Stimulated activated memory B cell treated with anti-CD40 and anti-IgM and Interleukin-4, amounts not matched to agents 10 μg/mL and 1 μg/mL and 100 μg/mL, for 72 hours (primary cell): ENCODE data around the gene COL6A2.

Source experiments
- ATAC-seq: fragments of 150-1000 bp; cut with Tn5 transposase; 2 replicates; pipeline ENCODE4 v1.10.0; 2021
- H3K27ac Mint-ChIP-seq: one replicate; pipeline ENCODE4 v1.8.0; 2022; ENCODE audit warnings: mild to moderate bottlenecking, mixed read lengths
- H3K27me3 Mint-ChIP-seq: one replicate; pipeline ENCODE4 v1.8.0; 2022; ENCODE audit warnings: mixed read lengths
- H3K36me3 Mint-ChIP-seq: one replicate; pipeline ENCODE4 v1.8.0; 2022; ENCODE audit warnings: mixed read lengths
- H3K4me1 Mint-ChIP-seq: one replicate; pipeline ENCODE4 v1.8.0; 2022; ENCODE audit warnings: mixed read lengths
- H3K4me3 Mint-ChIP-seq: one replicate; pipeline ENCODE4 v1.8.0; 2022; ENCODE audit warnings: mild to moderate bottlenecking, moderate library complexity, mixed read lengths
- H3K9me3 Mint-ChIP-seq: one replicate; pipeline ENCODE4 v1.8.0; 2022; ENCODE audit warnings: mixed read lengths

COL6A2 gene

GRCh38 chr21:46178961-46179360, 81.0 kb downstream of the COL6A2 start:
- no peak overlapping the region for H3K4me3 Mint-ChIP-seq
- peaks cover 10% of the 10 kb centered on the region for H3K27me3 Mint-ChIP-seq
- H3K27ac Mint-ChIP-seq, result no peak overlapping the region
- peaks cover 16% of the 10 kb centered on the region for H3K36me3 Mint-ChIP-seq
- H3K9me3 Mint-ChIP-seq, result peaks cover 23% of the 10 kb centered on the region
- ATAC-seq, result no peak
- peaks cover 6% of the 10 kb centered on the region for H3K4me1 Mint-ChIP-seq
